Measurements from ENCODE around the gene SMAD6. TPM values are rescaled to one million over a fixed set of nuclear protein-coding genes. Genes with fewer than 3 reads are reported as not detected.

Gene SMAD6
- total RNA-seq, 1 donor, result 31.8 TPM

- Histone ChIP-seq H3K79me2 (ENCODE audit: insufficient read depth, low read length) (peaks cover 74% of the 10 kb centered on the region), H3K4me2 (ENCODE audit: insufficient read depth, low read length) (peak overlapping the region; percentile 97), H3K9me3 (ENCODE audit: low read depth, low read length) (no peaks in the 10 kb centered on the region), H4K20me1 (ENCODE audit: insufficient read depth, low read length) (peaks cover 45% of the 10 kb centered on the region), H2AFZ (ENCODE audit: low read length) (no peak overlapping the region), H3K4me1 (ENCODE audit: insufficient read depth, low read length) (peaks cover 54% of the 10 kb centered on the region), H3K27ac (ENCODE audit: low read depth, low read length) (peak overlapping the region; percentile 64), H3K27me3 (ENCODE audit: insufficient read depth, low read length) (no peaks in the 10 kb centered on the region), H3K4me3 (ENCODE audit: insufficient read depth, low read length) (peak overlapping the region; percentile 91), H3K36me3 (ENCODE audit: insufficient read depth, low read length) (peaks cover 12% of the 10 kb centered on the region)
- TF ChIP-seq CTCF (IDR thresholded peaks at IDR 0.05; ENCODE audit: extremely low read depth, low read depth, low read length), result no peak
- DNase-seq (ENCODE audit: insufficient read length, low spot score, missing footprints), result peak; percentile 87
Observed at GRCh38 chr15:66704803-66705153, 2.7 kb downstream of the SMAD6 start.

- Histone ChIP-seq H4K20me1 (ENCODE audit: insufficient read depth, low read length) (peaks cover 45% of the 10 kb centered on the region), H3K36me3 (ENCODE audit: insufficient read depth, low read length) (peaks cover 12% of the 10 kb centered on the region), H3K4me1 (ENCODE audit: insufficient read depth, low read length) (peaks cover 55% of the 10 kb centered on the region), H3K9me3 (ENCODE audit: low read depth, low read length) (no peaks in the 10 kb centered on the region), H3K4me2 (ENCODE audit: insufficient read depth, low read length) (peak overlapping the region; percentile 97), H3K27ac (ENCODE audit: low read depth, low read length) (peak overlapping the region; percentile 31), H3K79me2 (ENCODE audit: insufficient read depth, low read length) (peaks cover 81% of the 10 kb centered on the region), H3K27me3 (ENCODE audit: insufficient read depth, low read length) (no peaks in the 10 kb centered on the region), H2AFZ (ENCODE audit: low read length) (no peak overlapping the region), H3K4me3 (ENCODE audit: insufficient read depth, low read length) (peak overlapping the region; percentile 91)
- DNase-seq (ENCODE audit: insufficient read length, low spot score, missing footprints), result peak; percentile 92
- TF ChIP-seq CTCF (IDR thresholded peaks at IDR 0.05; ENCODE audit: extremely low read depth, low read depth, low read length), result no peak
Observed at GRCh38 chr15:66705277-66706146, 3.5 kb downstream of the SMAD6 start.

- peak; percentile 95 for DNase-seq (ENCODE audit: insufficient read length, low spot score, missing footprints)
- H3K4me2 ChIP-seq (ENCODE audit: insufficient read depth, low read length), result peak overlapping the region; percentile 97
- H3K4me3 ChIP-seq (ENCODE audit: insufficient read depth, low read length), result peak overlapping the region; percentile 91
- H3K4me1 ChIP-seq (ENCODE audit: insufficient read depth, low read length), result peaks cover 60% of the 10 kb centered on the region
- H3K27ac ChIP-seq (ENCODE audit: low read depth, low read length), result peak overlapping the region; percentile 76
- H3K36me3 ChIP-seq (ENCODE audit: insufficient read depth, low read length), result peaks cover 12% of the 10 kb centered on the region
- H4K20me1 ChIP-seq (ENCODE audit: insufficient read depth, low read length), result peaks cover 45% of the 10 kb centered on the region
- H2AFZ ChIP-seq (ENCODE audit: low read length), result no peak overlapping the region
- H3K79me2 ChIP-seq (ENCODE audit: insufficient read depth, low read length), result peaks cover 89% of the 10 kb centered on the region
- no peaks in the 10 kb centered on the region for H3K9me3 ChIP-seq (ENCODE audit: low read depth, low read length)
- TF ChIP-seq CTCF (IDR thresholded peaks at IDR 0.05; ENCODE audit: extremely low read depth, low read depth, low read length), result peak; percentile 76
- H3K27me3 ChIP-seq (ENCODE audit: insufficient read depth, low read length), result no peaks in the 10 kb centered on the region
Observed at GRCh38 chr15:66706225-66706732, 4.2 kb downstream of the SMAD6 start.

- Histone ChIP-seq H3K9me3 (ENCODE audit: low read depth, low read length) (no peaks in the 10 kb centered on the region), H3K4me3 (ENCODE audit: insufficient read depth, low read length) (peak overlapping the region; percentile 91), H3K4me2 (ENCODE audit: insufficient read depth, low read length) (peak overlapping the region; percentile 97), H3K79me2 (ENCODE audit: insufficient read depth, low read length) (peaks cover 94% of the 10 kb centered on the region), H2AFZ (ENCODE audit: low read length) (no peak overlapping the region), H4K20me1 (ENCODE audit: insufficient read depth, low read length) (peaks cover 45% of the 10 kb centered on the region), H3K27me3 (ENCODE audit: insufficient read depth, low read length) (no peaks in the 10 kb centered on the region), H3K27ac (ENCODE audit: low read depth, low read length) (peak overlapping the region; percentile 76), H3K36me3 (ENCODE audit: insufficient read depth, low read length) (peaks cover 18% of the 10 kb centered on the region), H3K4me1 (ENCODE audit: insufficient read depth, low read length) (peaks cover 61% of the 10 kb centered on the region)
- DNase-seq (ENCODE audit: insufficient read length, low spot score, missing footprints), result peak; percentile 91
- no peak for TF ChIP-seq CTCF (IDR thresholded peaks at IDR 0.05; ENCODE audit: extremely low read depth, low read depth, low read length)
Observed at GRCh38 chr15:66706840-66707239, 4.8 kb downstream of the SMAD6 start.

Measured in osteoblast (primary cell).